C4-2B (cell line): Measurements from ENCODE around the gene BMP4.

Source experiments
- CTCF ChIP-seq: fragments of 450-650 bp; conservative IDR thresholded peaks from 2 replicates; pipeline ENCODE4 v1.5.1; 2017; ENCODE audit warnings: mild to moderate bottlenecking
- ZFX ChIP-seq: fragments of 450-650 bp; IDR thresholded peaks from 2 replicates; pipeline ENCODE4 v1.6.1; 2017

GRCh38 chr14:53954551-53955228 lies 1.9 kb downstream of the BMP4 start:
- TF ChIP-seq CTCF = no peak
- no peak for TF ChIP-seq ZFX
